OCI-LY7 (cell line): Measurements from ENCODE around the gene CNPY3.

Experiments
- CTCF ChIP-seq: fragments of 200-600 bp; sonication (generic); conservative IDR thresholded peaks from 2 replicates; pipeline ENCODE4 v1.5.1; 2014; ENCODE audit warnings: mild to moderate bottlenecking, antibody characterized with exemption, low read length, moderate library complexity, mixed read lengths
- EZH2phosphoT487 ChIP-seq: fragments of 200-600 bp; sonication (generic); IDR thresholded peaks from 2 replicates; pipeline ENCODE4 v1.6.1; 2018; ENCODE audit warnings: low read depth, borderline replicate concordance, mild to moderate bottlenecking, mixed run types, antibody characterized with exemption, low read length, moderate library complexity, mixed read lengths

- TF ChIP-seq CTCF = no peak
- TF ChIP-seq EZH2phosphoT487 = no peak
These were observed 3.1 kb downstream of the CNPY3 start for GRCh38 chr6:42932412-42932811.
